ENCODE measurements around the gene CAMK2D. TPM values are rescaled to one million over a fixed set of nuclear protein-coding genes. Genes with fewer than 3 reads are reported as not detected.

The CAMK2D gene
- total RNA-seq, 2 donors from 2014 or later: 69.5 to 109 TPM

- no peak for TF ChIP-seq CTCF (IDR thresholded peaks at IDR 0.05)
- peak overlapping the region; percentile 96 to 99 for H3K9ac ChIP-seq (ENCODE audit: low read depth in 2 of 2, low read length in 2 of 2)
- peak; percentile 55 for DNase-seq
- H3K9me3 ChIP-seq: no peaks in the 10 kb centered on the region
- peak overlapping the region; percentile 78 for H3K4me3 ChIP-seq
- no peaks in the 10 kb centered on the region for H3K36me3 ChIP-seq
- H3K27me3 ChIP-seq: no peaks in the 10 kb centered on the region
- H3K4me1 ChIP-seq: no peaks in the 10 kb centered on the region
- H3K27ac ChIP-seq: peak overlapping the region; percentile 100
- intact Hi-C loops (cut with DNase I): loop anchor here (2.0 to 5.0 kb wide), 2 partner anchors 213 to 363 kb away; no protein-coding TSS in a partner anchor
Measured at GRCh38 chr4:113760094-113760794, 1.3 kb downstream of the CAMK2D start.

- H3K4me1 ChIP-seq: no peaks in the 10 kb centered on the region
- DNase-seq: no peak
- no peaks in the 10 kb centered on the region for H3K27me3 ChIP-seq
- H3K4me3 ChIP-seq: peak overlapping the region; percentile 78
- no peaks in the 10 kb centered on the region for H3K36me3 ChIP-seq
- H3K9me3 ChIP-seq: no peaks in the 10 kb centered on the region
- no peak for TF ChIP-seq CTCF (IDR thresholded peaks at IDR 0.05)
- H3K9ac ChIP-seq (ENCODE audit: low read depth in 2 of 2, low read length in 2 of 2): peak overlapping the region; percentile 96 to 99
- peak overlapping the region; percentile 100 for H3K27ac ChIP-seq
- intact Hi-C loops (cut with DNase I): loop anchor here (2.0 to 10.0 kb wide), 3 partner anchors 65 to 362 kb away; no protein-coding TSS in a partner anchor
Measured at GRCh38 chr4:113759696-113760093, 1.8 kb downstream of the CAMK2D start.

- Histone ChIP-seq H3K4me1 (no peaks in the 10 kb centered on the region), H3K9me3 (no peaks in the 10 kb centered on the region), H3K36me3 (no peaks in the 10 kb centered on the region), H3K9ac (ENCODE audit: low read depth in 2 of 2, low read length in 2 of 2) (no peak overlapping the region), H3K27me3 (no peaks in the 10 kb centered on the region), H3K4me3 (no peak overlapping the region), H3K27ac (no peak overlapping the region)
- intact Hi-C loops (cut with DNase I): loop anchor here (10.0 kb wide), 1 partner anchor 64 kb away; no protein-coding TSS in a partner anchor
- no peak for DNase-seq
- TF ChIP-seq CTCF (IDR thresholded peaks at IDR 0.05): no peak
Measured at GRCh38 chr4:113758372-113758771, 3.2 kb downstream of the CAMK2D start.

GRCh38 chr4:113757486-113757885 is 4.1 kb downstream of the CAMK2D start:
- Histone ChIP-seq H3K9me3 (no peaks in the 10 kb centered on the region), H3K27me3 (no peaks in the 10 kb centered on the region), H3K4me1 (no peaks in the 10 kb centered on the region), H3K4me3 (no peak overlapping the region), H3K36me3 (no peaks in the 10 kb centered on the region), H3K9ac (ENCODE audit: low read depth in 2 of 2, low read length in 2 of 2) (no peak overlapping the region), H3K27ac (no peak overlapping the region)
- TF ChIP-seq CTCF (IDR thresholded peaks at IDR 0.05): no peak
- intact Hi-C loops (cut with DNase I): loop anchor here (10.0 kb wide), 1 partner anchor 63 kb away; no protein-coding TSS in a partner anchor
- DNase-seq: no peak

GRCh38 chr4:113756005-113756410 is 5.5 kb downstream of the CAMK2D start:
- no peak for TF ChIP-seq CTCF (IDR thresholded peaks at IDR 0.05)
- no peaks in the 10 kb centered on the region for H3K36me3 ChIP-seq
- H3K4me3 ChIP-seq: no peak overlapping the region
- DNase-seq: no peak
- no peak overlapping the region for H3K27ac ChIP-seq
- H3K9me3 ChIP-seq: no peaks in the 10 kb centered on the region
- no peak overlapping the region for H3K9ac ChIP-seq (ENCODE audit: low read depth in 2 of 2, low read length in 2 of 2)
- H3K27me3 ChIP-seq: no peaks in the 10 kb centered on the region
- H3K4me1 ChIP-seq: no peaks in the 10 kb centered on the region
- intact Hi-C loops (cut with DNase I): loop anchor here (10.0 kb wide), 1 partner anchor 61 kb away; no protein-coding TSS in a partner anchor

All from colonic mucosa (tissue), 4 donors.